Chondrocyte (in vitro differentiated cells): Measurements from ENCODE around the gene ARPC1A. TPM values are rescaled to one million over a fixed set of nuclear protein-coding genes. Genes with fewer than 3 reads are reported as not detected.

Experiments
- DNase-seq: peaks from one replicate; pipeline ENCODE4 v3.0.0; 2021; ENCODE audit warnings: mixed read lengths, low spot score
- H3K27ac Mint-ChIP-seq: one replicate; pipeline ENCODE4 v1.8.0; 2021; ENCODE audit warnings: mild to moderate bottlenecking, moderate library complexity, mixed read lengths; ENCODE audit not compliant: unreplicated experiment
- H3K27me3 Mint-ChIP-seq: 2 replicates; pipeline ENCODE4 v1.8.0; 2021; ENCODE audit warnings: low read depth, mixed read lengths
- H3K36me3 Mint-ChIP-seq: 2 replicates; pipeline ENCODE4 v1.8.0; 2021; ENCODE audit warnings: low read depth, mixed read lengths
- H3K4me1 Mint-ChIP-seq: 2 replicates; pipeline ENCODE4 v1.8.0; 2021; ENCODE audit warnings: low read depth, mild to moderate bottlenecking, mixed read lengths
- H3K4me3 Mint-ChIP-seq: one replicate; pipeline ENCODE4 v1.8.0; 2021; ENCODE audit warnings: mild to moderate bottlenecking, moderate library complexity, mixed read lengths; ENCODE audit not compliant: unreplicated experiment
- H3K9me3 Mint-ChIP-seq: 2 replicates; pipeline ENCODE4 v1.8.0; 2021; ENCODE audit warnings: low read depth, mixed read lengths
- total RNA-seq: library from RNA; stranded (reverse); gene quantifications from 3 replicates; pipeline ENCODE4 v1.2.1, GENCODE V29; 2021
- TF ChIP-seq, protein P1 (sequence below): fragments of 200-600 bp; sonication (generic); IDR thresholded peaks from 2 replicates; pipeline ENCODE4 v1.5.0; 2021; ENCODE audit warnings: antibody characterized with exemption, mild to moderate bottlenecking, moderate library complexity

The ARPC1A gene
- total RNA-seq, 1 donor from 2014 or later = 104 TPM

DNA sequence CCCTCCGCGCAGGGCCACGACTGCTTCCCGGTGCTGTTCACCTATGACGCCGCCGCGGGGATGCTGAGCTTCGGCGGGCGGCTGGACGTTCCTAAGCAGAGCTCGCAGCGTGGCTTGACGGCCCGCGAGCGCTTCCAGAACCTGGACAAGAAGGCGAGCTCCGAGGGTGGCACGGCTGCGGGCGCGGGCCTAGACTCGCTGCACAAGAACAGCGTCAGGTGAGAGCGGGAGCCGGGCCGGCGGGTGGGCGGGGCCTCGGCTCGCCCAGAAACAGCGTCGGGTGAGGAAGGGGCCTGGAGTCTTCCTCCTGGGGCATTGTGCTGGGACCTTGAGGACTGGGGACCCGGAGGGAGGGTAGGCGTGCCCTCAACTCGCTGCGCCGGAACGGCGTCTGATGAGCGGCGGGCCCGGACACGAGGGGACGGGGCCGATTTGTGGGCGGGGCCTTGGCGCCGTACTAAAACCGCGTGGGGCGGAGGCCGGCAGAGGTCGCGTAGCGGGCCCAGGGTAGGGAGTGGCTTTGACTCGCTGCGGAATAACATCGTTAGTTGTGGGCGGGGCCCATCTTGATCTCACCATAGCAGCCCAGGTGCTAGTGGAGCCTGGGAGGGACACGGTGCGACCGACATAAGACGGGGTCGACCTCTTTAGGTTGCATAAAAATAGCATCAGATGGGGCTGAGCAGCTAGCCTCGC, 67.1 kb downstream of the ARPC1A start:
- Mint-ChIP-seq H3K27me3 (no peaks in the 10 kb centered on the region), H3K4me1 (peaks cover 10% of the 10 kb centered on the region), H3K4me3 (peak overlapping the region; percentile 48), H3K36me3 (peaks cover 19% of the 10 kb centered on the region), H3K27ac (peak overlapping the region; percentile 57), H3K9me3 (no peaks in the 10 kb centered on the region)
- TF ChIP-seq, protein P1, sequence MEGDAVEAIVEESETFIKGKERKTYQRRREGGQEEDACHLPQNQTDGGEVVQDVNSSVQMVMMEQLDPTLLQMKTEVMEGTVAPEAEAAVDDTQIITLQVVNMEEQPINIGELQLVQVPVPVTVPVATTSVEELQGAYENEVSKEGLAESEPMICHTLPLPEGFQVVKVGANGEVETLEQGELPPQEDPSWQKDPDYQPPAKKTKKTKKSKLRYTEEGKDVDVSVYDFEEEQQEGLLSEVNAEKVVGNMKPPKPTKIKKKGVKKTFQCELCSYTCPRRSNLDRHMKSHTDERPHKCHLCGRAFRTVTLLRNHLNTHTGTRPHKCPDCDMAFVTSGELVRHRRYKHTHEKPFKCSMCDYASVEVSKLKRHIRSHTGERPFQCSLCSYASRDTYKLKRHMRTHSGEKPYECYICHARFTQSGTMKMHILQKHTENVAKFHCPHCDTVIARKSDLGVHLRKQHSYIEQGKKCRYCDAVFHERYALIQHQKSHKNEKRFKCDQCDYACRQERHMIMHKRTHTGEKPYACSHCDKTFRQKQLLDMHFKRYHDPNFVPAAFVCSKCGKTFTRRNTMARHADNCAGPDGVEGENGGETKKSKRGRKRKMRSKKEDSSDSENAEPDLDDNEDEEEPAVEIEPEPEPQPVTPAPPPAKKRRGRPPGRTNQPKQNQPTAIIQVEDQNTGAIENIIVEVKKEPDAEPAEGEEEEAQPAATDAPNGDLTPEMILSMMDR = no peak
- DNase-seq = no peak

DNA sequence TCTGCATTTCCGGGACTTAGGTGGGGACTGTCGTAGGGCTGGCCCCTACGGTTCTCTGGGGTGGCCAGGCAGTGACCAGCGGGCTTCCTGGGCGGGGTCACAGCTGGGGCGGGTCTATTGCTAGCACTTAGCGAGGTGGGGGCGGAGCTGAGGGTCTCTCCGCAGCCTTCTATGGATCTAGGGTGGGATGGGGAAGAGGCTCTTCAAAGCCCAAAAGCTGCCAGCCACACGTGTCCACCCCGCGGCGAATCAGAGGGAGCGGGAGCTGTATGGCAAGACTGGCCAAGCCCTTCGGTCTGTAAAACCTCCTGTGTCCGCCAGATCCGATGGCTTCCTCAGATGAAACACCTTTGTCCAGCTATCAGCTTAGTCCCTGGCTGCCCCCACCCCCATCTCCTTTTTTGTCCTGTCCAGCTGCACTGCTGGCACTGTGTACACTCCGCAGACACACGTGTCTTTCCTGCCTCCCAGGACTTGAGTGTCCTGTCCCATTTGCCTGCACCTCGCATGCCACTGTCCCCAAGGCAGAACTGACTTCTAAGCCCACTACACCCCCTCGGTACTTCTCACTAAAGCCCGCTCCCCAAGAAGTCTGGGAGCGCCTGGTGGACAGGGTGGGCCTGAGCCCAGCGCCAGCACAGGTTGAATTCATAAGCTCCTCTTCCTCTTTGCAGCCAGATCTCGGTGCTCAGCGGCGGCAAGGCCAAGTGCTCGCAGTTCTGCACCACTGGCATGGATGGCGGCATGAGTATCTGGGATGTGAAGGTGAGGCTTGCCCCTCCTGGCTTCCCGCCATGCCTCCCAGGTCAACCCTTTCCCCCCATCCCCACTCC, 67.9 kb downstream of the ARPC1A start:
- Mint-ChIP-seq H3K4me3 (peak overlapping the region; percentile 48), H3K36me3 (peaks cover 17% of the 10 kb centered on the region)

DNA sequence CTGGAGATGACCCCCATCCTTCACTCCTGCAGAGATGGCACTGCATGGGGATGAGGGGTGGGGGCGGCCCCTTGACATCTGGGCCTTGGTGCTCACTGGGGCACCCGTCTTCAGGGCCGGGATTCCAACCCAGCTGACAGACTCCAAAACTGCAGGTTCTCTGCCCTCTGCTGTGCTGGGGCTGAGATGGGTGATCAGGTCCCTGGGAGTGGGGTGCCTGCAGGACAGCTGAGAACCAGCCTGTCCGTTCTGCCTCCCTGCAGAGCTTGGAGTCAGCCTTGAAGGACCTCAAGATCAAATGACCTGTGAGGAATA, 68.4 kb downstream of the ARPC1A start:
- Mint-ChIP-seq H3K27me3 (no peaks in the 10 kb centered on the region), H3K9me3 (no peaks in the 10 kb centered on the region), H3K36me3 (peaks cover 20% of the 10 kb centered on the region), H3K4me3 (no peak overlapping the region), H3K27ac (no peak overlapping the region), H3K4me1 (peaks cover 16% of the 10 kb centered on the region)
- TF ChIP-seq, protein P1 = no peak
- no peak for DNase-seq

More for the DNA sequence above, 67.9 kb downstream of the ARPC1A start:
- no peak for DNase-seq
- Mint-ChIP-seq H3K27ac (peak overlapping the region; percentile 69), H3K27me3 (no peaks in the 10 kb centered on the region), H3K9me3 (no peaks in the 10 kb centered on the region), H3K4me1 (peaks cover 10% of the 10 kb centered on the region)
- TF ChIP-seq, protein P1 = no peak

DNA sequence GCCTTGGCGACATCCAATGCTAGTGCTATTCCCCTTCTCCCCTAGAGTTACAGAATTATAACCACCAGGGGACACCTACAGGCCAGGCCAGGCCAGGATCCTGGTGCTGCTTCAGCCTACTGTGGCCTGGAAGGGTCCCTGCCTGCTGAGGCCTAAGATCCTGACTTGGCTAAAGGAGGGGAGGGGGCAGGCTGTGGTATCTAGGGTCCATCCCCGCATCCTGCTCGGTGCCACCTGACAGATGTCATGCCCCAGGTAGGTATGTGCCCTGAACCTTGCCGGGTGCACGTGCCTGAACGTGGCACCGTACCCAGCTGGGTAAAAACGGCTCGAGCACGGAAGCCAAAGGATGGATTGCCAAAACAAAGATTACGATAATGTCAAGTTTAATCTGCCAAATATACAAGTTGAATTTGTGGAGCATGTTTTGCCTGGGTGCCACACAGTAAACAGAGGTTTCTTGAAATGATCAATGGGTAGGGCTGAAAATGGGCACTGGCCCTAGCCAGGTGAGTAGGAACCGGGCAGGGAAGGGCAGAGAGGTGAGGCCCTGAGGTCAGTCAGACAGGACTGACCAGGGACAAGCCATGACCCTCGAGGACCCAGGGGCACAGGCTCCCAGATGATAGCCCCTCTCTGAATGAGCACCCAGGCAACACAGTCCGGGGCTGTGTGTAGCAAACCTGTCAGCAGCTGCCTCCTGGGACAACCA, 70.1 kb downstream of the ARPC1A start:
- Mint-ChIP-seq H3K36me3 (peaks cover 21% of the 10 kb centered on the region), H3K9me3 (no peaks in the 10 kb centered on the region), H3K4me3 (no peak overlapping the region), H3K4me1 (peaks cover 16% of the 10 kb centered on the region), H3K27ac (peak overlapping the region; percentile 41), H3K27me3 (no peaks in the 10 kb centered on the region)
- TF ChIP-seq, protein P1 = peak; percentile 14
- no peak for DNase-seq
